GM19023 (cell line): ENCODE measurements around the gene SLFN13.
"Not testable (repeated sequence)": the region's sequence is repeated elsewhere in the genome, so short reads cannot be mapped to it uniquely, and the experiment has no call there.

Source experiments
- ATAC-seq: cut with Tn5 transposase; IDR thresholded peaks from one replicate; pipeline ENCODE4 v1.9.1; 2021; ENCODE audit warnings: mild to moderate bottlenecking, moderate library complexity; ENCODE audit not compliant: unreplicated experiment

Gene SLFN13

GRCh38 chr17:35448214-35448898 lies at the start of gene SLFN13:
SLFN13 (minus strand) TSS chr17:35448766; CDS start chr17:35445680, 3,086 bp downstream.
- peak; percentile 79 for ATAC-seq

GRCh38 chr17:35496451-35497290 lies 48.1 kb upstream of the SLFN13 start:
- no peak for ATAC-seq

DNA sequence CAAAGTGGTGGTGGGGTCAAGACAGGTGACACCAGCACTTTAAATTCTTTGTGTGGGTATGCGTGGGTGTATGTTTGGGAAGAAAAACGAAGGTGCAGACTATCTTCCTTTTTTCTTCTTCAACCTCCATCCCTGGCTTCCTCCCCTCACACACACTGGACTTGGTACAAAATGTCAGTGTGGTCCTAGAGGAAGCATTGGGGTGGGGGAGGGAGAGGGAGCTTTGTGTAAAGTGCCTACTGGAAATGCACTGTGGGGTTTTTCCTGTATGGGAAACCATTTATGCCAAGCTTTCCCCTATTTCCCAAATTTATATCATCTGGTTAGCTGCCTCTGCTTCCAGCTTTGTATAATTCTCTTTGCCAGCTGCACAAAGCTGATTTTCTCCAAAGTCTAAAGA lies 44.5 kb upstream of the SLFN13 start:
- no peak for ATAC-seq

DNA sequence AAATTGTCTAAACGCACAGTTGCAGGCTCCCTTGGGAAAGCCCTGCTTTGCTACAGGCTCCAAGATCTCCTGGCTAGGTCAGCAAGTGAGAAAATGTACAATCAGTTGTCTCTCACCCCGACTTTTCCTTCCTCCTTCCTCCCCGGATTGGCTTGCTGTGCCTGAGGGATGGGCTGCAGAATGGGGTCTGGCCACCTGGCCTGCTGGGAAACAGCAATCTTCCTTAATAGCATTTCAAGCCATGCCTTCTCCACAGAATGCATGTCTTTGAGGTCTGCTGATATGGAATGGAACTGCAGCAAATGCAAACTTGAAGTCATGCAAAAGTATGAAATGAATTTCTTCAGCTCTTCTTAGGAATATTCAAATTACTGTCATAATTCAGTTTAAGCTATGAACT lies 42.9 kb upstream of the SLFN13 start:
- no peak for ATAC-seq

DNA sequence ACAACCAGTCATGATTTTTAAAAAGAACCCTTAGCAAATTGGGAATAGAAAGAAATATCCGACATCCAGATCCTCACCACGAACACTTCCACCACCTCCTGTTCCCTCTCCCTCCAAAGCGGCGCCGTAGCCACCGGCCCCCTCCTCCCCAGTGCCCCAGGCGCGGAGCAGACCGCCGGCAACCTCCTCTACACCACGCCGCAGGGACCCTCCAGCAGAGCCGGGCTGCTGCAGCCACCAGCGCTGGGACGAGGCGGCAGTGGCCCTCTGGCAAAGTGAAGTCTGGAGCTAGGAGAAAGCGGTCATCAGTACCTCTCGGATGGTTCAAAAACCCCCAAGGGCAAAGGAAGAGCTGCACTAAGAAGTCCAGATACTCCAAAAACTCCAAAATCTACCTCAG lies 41.4 kb upstream of the SLFN13 start:
- ATAC-seq, result no peak

DNA sequence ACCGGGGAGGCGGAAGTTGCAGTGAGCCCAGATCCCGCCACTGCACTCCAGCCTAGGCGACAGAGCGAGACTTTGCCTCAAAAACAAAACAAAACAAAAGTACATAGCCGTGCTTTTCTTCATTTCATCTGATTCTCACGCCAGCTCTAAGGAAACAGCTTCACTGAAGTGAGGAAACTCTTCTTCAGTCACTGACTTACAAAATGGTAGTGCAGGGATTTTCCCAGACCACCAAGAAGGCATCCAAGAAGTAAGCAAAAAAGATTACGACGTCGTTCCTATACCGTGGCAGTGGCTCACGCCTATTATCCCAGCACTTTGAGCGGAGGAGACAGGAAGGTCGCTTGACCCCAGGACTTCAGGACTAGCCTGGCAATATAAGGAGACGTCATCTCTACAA lies 40.4 kb upstream of the SLFN13 start:
- ATAC-seq, result no peak

- no peak for ATAC-seq
Observed at GRCh38 chr17:35486920-35487732, 38.6 kb upstream of the SLFN13 start.

- no peak for ATAC-seq
Observed at GRCh38 chr17:35479271-35479670, 30.7 kb upstream of the SLFN13 start.

DNA sequence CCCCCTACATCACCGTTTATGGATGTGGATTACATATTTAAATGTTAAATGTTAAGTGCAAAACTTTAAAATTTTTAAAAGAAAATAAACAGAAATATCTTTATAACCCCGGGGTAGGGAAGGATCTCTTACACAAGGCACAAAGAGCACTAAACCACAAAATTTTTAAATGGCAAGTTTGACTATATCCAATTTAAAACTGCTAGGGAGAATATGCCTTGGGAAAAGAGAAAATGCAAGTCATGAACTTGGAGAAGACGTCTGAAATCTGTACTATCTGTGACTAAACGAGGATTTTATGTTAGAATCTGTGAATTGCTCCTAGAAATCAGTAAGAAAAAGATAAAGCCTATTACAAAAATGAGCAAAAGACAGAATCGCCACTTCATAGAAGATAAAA lies 28.7 kb upstream of the SLFN13 start:
- ATAC-seq, result no peak

- no peak for ATAC-seq
Observed at GRCh38 chr17:35476283-35476820, 27.8 kb upstream of the SLFN13 start.

DNA sequence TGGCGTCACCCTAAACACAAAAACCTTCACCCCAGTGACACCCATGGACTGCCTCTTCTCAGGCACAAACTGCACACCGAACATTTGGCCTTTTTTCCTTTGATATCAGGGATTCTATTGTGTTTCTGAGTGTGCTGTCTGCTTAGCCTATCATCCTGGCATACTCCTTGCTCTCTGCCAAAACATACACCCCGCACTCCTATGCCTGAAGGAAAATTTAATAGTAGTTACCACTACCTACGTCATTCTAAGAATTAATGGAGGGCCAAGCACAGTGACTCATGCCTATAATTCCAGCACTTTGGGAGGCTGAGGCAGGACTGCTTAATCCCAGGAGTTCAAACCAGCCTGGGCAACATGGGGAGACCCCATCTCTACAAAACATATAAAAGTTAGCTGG lies 19.9 kb upstream of the SLFN13 start:
- ATAC-seq, result no peak

- no peak for ATAC-seq
Observed at GRCh38 chr17:35467824-35468223, 19.3 kb upstream of the SLFN13 start.

- ATAC-seq, result peak; percentile 84
Observed at GRCh38 chr17:35460354-35460851, 11.8 kb upstream of the SLFN13 start.

- not testable (repeated sequence) for ATAC-seq
Observed at GRCh38 chr17:35454035-35454434, 5.5 kb upstream of the SLFN13 start.

- no peak for ATAC-seq
Observed at GRCh38 chr17:35453171-35453570, 4.6 kb upstream of the SLFN13 start.

GRCh38 chr17:35449371-35449931 lies 885 bp upstream of the SLFN13 start:
- no peak for ATAC-seq

DNA sequence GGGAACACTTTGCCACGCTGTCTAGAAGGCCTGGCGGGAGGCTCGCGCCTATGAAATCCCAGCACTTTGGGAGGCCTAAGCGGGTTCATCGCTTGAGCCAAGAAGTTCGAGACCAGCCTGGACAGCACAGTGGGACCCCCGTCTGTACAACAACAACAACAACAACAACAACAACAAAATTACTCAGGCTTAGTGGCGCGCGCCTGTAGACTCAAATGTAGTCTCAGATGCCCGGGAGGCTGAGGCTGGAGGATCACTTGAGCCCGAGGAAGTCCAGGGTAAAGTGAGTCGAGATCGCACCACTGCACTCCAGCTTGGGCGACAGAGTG lies 297 bp upstream of the SLFN13 start:
- ATAC-seq, result no peak

DNA sequence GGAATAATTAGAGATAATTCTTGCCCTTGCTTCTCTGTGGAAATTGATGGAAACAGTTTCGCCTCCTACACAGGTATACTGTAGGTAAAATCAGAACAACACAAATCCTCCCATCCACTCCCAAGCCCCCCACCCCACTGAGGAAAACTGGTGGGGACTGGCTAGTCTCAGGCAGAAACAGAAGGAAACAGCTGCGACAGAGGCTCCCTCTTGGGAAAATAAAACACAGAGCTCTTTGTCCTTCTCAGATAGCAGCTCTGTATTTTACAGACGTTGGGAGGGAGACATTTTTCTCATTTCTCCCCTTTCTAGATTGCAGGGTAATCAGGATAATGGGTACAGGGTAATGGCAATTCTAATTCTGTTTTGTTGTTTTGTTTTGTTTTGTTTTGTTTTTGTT lies 1.1 kb downstream of the SLFN13 start:
- ATAC-seq, result no peak

DNA sequence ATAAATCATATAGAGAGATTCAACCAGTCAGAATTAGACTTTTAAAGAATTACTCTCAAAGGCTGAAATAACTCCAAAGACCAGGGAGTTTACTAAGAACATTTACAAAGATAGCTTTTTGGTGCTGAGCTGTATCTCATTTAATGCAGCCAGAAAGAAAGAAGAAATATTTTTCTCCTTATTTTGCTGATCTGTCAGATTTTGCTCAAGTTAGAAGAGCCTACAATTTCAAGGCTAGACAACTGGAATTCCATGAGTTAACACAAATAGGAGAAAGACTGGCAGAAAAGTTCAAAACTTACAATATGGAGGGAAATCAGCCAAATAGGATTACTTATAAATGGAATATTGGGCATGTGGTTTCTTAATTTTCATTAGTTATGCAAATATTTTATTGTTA lies 10.1 kb downstream of the SLFN13 start:
- ATAC-seq, result no peak

GRCh38 chr17:35433075-35433894 lies 15.3 kb downstream of the SLFN13 start:
- peak; percentile 22 for ATAC-seq
